IPS-11a (cell line): Measurements from ENCODE around the gene PPARD.

ENCODE experiments used
- H3K4me3 ChIP-seq: one replicate; pipeline ENCODE4 v1.5.1; 2013; ENCODE audit warnings: low read depth, low read length, control low read depth

PPARD gene

GRCh38 chr6:35465646-35466045 lies 123.3 kb downstream of the PPARD start:
- no peak overlapping the region for H3K4me3 ChIP-seq

- H3K4me3 ChIP-seq = peak within 1 kb of the TSS; percentile 97
These were observed 126.0 kb downstream of the PPARD start, which contains the start of gene RPL10A for GRCh38 chr6:35468181-35468979. Gene RPL10A (plus strand): TSS chr6:35468401. CDS start chr6:35468435, 34 bp downstream.

GRCh38 chr6:35468980-35469750 lies 126.8 kb downstream of the PPARD start:
- peak overlapping the region; percentile 97 for H3K4me3 ChIP-seq

GRCh38 chr6:35469751-35470662 lies 127.6 kb downstream of the PPARD start:
- H3K4me3 ChIP-seq = peak overlapping the region; percentile 97

GRCh38 chr6:35470663-35471120 lies 128.3 kb downstream of the PPARD start:
- peak overlapping the region; percentile 97 for H3K4me3 ChIP-seq

- no peak overlapping the region for H3K4me3 ChIP-seq
These were observed 129.5 kb downstream of the PPARD start for GRCh38 chr6:35471836-35472345.

- no peak overlapping the region for H3K4me3 ChIP-seq
These were observed 130.9 kb downstream of the PPARD start for GRCh38 chr6:35473075-35473849.

GRCh38 chr6:35473850-35474130 lies 131.4 kb downstream of the PPARD start:
- H3K4me3 ChIP-seq = no peak overlapping the region

- no peak overlapping the region for H3K4me3 ChIP-seq
These were observed 132.0 kb downstream of the PPARD start for GRCh38 chr6:35474131-35474941.

- H3K4me3 ChIP-seq = no peak overlapping the region
These were observed 132.7 kb downstream of the PPARD start for GRCh38 chr6:35474942-35475570.

- H3K4me3 ChIP-seq = no peak overlapping the region
These were observed 133.2 kb downstream of the PPARD start for GRCh38 chr6:35475573-35475972.

GRCh38 chr6:35476004-35476403 lies 133.6 kb downstream of the PPARD start:
- no peak overlapping the region for H3K4me3 ChIP-seq

GRCh38 chr6:35477028-35477427 lies 134.7 kb downstream of the PPARD start:
- H3K4me3 ChIP-seq = no peak overlapping the region
